Kidney (tissue), 14 donors: ENCODE results near the gene TOP3A. TPM values are rescaled to one million over a fixed set of nuclear protein-coding genes. Genes with fewer than 3 reads are reported as not detected.

Experiments used
- DNase-seq, 5 donors: peaks; one replicate each; pipeline ENCODE4 v3.0.0-alpha.2; 2013 to 2020
- FAIRE-seq: peaks from 2 replicates; lab custom pipeline; 2012; peaks lifted over from hg19 to GRCh38; lab: Jason Lieb, UNC
- H3K27ac ChIP-seq, 2 donors: one replicate each; pipeline ENCODE4 v1.7.0; 2013; ENCODE audit warnings: low read depth in 2 of 2, low read length in 2 of 2, inconsistent platforms in 1 of 2
- H3K27me3 ChIP-seq: one replicate; pipeline ENCODE4 v1.7.1; 2013; ENCODE audit warnings: low read length, inconsistent platforms; ENCODE audit not compliant: control insufficient read depth, insufficient read depth
- H3K36me3 ChIP-seq, 3 donors: one replicate each; pipeline versions ENCODE4 v1.7.0 to v1.7.1; 2013; ENCODE audit warnings: low read length in 3 of 3, control low read depth in 1 of 3, inconsistent platforms in 1 of 3; ENCODE audit not compliant: insufficient read depth in 3 of 3, control insufficient read depth in 2 of 3
- H3K4me1 ChIP-seq, 3 donors: one replicate each; pipeline versions ENCODE4 v1.7.0 to v1.7.1; 2013; ENCODE audit warnings: low read length in 3 of 3, inconsistent platforms in 1 of 3, low read depth in 1 of 3; ENCODE audit not compliant: control insufficient read depth in 2 of 3, insufficient read depth in 2 of 3
- H3K4me3 ChIP-seq, 3 donors: one replicate each; pipeline versions ENCODE4 v1.7.0 to v1.8.1; 2013; ENCODE audit warnings: low read length in 3 of 3, control low read depth in 1 of 3, inconsistent platforms in 1 of 3
- H3K9ac ChIP-seq, 3 donors: one replicate each; pipeline versions ENCODE4 v1.7.0 to v1.7.1; 2013; ENCODE audit warnings: low read length in 3 of 3, control low read depth in 1 of 3, inconsistent platforms in 1 of 3
- H3K9me3 ChIP-seq, 3 donors: one replicate each; pipeline versions ENCODE4 v1.7.0 to v1.7.1; 2013; ENCODE audit warnings: low read length in 3 of 3, control low read depth in 1 of 3, inconsistent platforms in 1 of 3; ENCODE audit not compliant: control insufficient read depth in 2 of 3, insufficient read depth in 1 of 3
- intact Hi-C: fragments of 100-400 bp; cut with DNase I; formaldehyde crosslinking; loops from one replicate; pipeline ENCODE4 v1.11.1; 2022
- polyA plus RNA-seq: library from polyadenylated mRNA; stranded (reverse); fragments of 350-450 nt; fragmentation: Illumina TruSeq; extraction: RNeasy Lipid Tissue Mini Kit (QIAGEN cat#74804); gene quantifications from one replicate; pipeline ENCODE4 v1.2.3, GENCODE V29; 2014; ENCODE audit warnings: low read depth, low replicate concordance; ENCODE audit not compliant: insufficient read depth
- total RNA-seq: library from RNA; stranded (reverse); fragmentation: NEBNext Ultra II Directional; extraction: Animal tissue kit (Norgen Biotek cat#: 25700); gene quantifications from one replicate; pipeline ENCODE4 v1.2.1, GENCODE V29; 2021
- TF ChIP-seq, protein P1 (sequence below): IDR thresholded peaks from 3 replicates; pipeline ENCODE4 v1.5.1; 2012; ENCODE audit warnings: mild to moderate bottlenecking, moderate library complexity, borderline replicate concordance; ENCODE audit not compliant: insufficient read depth; ENCODE audit errors: extremely low read depth
- donor health status: control.
- donor health status: control.
- donor health status: control.
- donor health status: control.
- donor health status: control.
- donor health status: DM: yes; HTN: yes; CAD: no.
- donor health status: Normal renal cell carcinoma (clear cell type).

Gene TOP3A
- total and polyA plus RNA-seq, 2 donors from 2014 or later: 7.9 to 30.3 TPM

DNA sequence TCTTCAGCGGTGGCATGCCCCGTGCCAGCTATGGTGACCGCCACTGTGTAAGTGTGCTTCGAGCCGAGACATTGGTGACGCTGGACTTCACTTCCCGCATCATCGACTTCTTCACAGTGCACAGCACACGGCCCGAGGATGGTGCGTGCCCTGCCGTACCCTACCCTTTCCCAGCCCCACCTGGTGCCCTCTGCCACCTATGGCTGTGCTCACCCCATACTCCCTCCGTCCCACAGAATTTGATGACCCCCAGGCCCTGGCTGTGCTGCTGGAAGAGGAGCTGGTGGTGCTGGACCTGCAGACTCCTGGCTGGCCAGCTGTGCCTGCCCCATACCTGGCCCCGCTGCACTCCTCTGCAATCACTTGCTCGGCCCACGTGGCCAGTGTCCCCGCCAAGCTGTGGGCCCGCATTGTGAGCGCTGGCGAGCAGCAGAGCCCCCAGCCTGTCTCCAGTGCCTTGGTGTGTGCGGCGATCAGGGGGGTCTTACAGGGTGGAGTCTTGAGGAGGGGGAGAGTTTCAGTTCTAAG is 79.9 kb downstream of the TOP3A start:
- Histone ChIP-seq H3K9ac (no peak overlapping the region), H3K4me1 (no peaks in the 10 kb centered on the region), H3K36me3 (peaks cover 0 to 7% (median 3%) of the 10 kb centered on the region in 3 donors), H3K27me3 (no peaks in the 10 kb centered on the region), H3K27ac (no peak overlapping the region), H3K9me3 (no peaks in the 10 kb centered on the region), H3K4me3 (no peak overlapping the region)
- intact Hi-C loops: no loop called here
- FAIRE-seq (no peak), DNase-seq (no peak)
- TF ChIP-seq, protein P1, sequence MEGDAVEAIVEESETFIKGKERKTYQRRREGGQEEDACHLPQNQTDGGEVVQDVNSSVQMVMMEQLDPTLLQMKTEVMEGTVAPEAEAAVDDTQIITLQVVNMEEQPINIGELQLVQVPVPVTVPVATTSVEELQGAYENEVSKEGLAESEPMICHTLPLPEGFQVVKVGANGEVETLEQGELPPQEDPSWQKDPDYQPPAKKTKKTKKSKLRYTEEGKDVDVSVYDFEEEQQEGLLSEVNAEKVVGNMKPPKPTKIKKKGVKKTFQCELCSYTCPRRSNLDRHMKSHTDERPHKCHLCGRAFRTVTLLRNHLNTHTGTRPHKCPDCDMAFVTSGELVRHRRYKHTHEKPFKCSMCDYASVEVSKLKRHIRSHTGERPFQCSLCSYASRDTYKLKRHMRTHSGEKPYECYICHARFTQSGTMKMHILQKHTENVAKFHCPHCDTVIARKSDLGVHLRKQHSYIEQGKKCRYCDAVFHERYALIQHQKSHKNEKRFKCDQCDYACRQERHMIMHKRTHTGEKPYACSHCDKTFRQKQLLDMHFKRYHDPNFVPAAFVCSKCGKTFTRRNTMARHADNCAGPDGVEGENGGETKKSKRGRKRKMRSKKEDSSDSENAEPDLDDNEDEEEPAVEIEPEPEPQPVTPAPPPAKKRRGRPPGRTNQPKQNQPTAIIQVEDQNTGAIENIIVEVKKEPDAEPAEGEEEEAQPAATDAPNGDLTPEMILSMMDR: no peak

DNA sequence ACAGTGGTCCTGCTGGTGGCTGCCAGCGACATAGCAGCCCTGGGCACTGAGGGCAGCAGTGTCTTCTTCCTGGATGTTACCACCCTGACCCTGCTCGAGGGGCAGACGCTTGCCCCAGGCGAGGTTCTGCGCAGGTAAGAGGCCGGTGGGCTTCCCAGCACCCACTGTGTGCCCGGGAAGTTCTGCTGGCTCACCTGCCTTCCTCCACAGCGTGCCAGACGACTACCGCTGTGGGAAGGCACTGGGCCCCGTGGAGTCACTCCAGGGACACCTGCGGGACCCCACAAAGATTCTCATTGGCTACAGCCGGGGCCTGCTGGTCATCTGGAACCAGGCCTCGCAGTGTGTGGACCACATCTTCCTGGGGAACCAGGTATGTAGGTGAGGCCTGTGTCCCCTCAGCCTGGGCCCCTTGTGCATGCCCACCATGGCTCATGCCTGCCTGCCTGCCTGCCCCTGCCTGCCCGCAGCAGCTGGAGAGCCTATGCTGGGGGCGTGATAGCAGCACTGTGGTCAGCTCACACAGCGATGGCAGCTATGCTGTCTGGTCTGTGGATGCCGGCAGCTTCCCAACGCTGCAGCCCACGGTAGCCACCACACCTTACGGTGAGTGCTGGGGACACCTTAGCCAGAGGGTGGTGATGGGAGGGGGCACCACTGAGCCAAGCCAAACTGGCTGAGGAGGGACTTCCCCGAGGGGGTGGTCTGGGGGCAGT is 80.8 kb downstream of the TOP3A start:
- no peaks in the 10 kb centered on the region for H3K9me3 ChIP-seq
- peaks cover 0 to 7% (median 3%) of the 10 kb centered on the region in 3 donors for H3K36me3 ChIP-seq
- no peak for FAIRE-seq
- no peak overlapping the region for H3K9ac ChIP-seq
- H3K27me3 ChIP-seq: no peaks in the 10 kb centered on the region
- H3K4me3 ChIP-seq: no peak overlapping the region
- no peak for DNase-seq
- H3K27ac ChIP-seq: no peak overlapping the region
- no peaks in the 10 kb centered on the region for H3K4me1 ChIP-seq
- TF ChIP-seq, protein P1: no peak
- intact Hi-C loops: no loop called here

- no peak for FAIRE-seq
- TF ChIP-seq, protein P1: no peak
- intact Hi-C loops: no loop called here
- Histone ChIP-seq H3K9me3 (no peaks in the 10 kb centered on the region), H3K27me3 (no peaks in the 10 kb centered on the region), H3K9ac (no peak overlapping the region), H3K36me3 (peaks cover 0 to 5% (median 3%) of the 10 kb centered on the region in 3 donors), H3K4me3 (no peak overlapping the region), H3K4me1 (peaks cover 0 to 4% (median 3%) of the 10 kb centered on the region in 3 donors), H3K27ac (no peak overlapping the region)
- peak in 4 of 5 donors; percentile 50 to 67 (median 58) for DNase-seq
Measured at GRCh38 chr17:18231164-18231563, 83.6 kb downstream of the TOP3A start.
